ENCODE data around the gene PGAM1.

DNA sequence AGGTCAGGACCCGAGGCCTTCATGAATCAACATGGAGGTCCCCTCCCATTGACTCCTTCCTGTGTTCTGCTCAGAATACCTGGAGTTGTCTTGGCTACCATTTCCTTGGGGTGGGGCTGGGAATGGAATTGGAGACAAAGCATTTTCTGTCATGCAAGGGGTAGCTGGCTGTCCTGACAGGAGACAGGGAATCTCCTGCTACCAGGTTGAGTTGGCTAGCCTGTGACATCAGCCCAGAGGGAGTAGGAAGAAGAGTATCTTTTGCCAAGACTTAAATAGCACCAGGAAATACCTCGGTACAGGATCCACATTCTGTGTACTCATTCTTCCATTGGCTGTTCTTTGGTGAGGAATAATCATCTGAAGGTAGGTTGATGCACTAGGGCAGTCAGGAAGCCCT is 24.8 kb downstream of the PGAM1 start:
- TF ChIP-seq, protein P1, sequence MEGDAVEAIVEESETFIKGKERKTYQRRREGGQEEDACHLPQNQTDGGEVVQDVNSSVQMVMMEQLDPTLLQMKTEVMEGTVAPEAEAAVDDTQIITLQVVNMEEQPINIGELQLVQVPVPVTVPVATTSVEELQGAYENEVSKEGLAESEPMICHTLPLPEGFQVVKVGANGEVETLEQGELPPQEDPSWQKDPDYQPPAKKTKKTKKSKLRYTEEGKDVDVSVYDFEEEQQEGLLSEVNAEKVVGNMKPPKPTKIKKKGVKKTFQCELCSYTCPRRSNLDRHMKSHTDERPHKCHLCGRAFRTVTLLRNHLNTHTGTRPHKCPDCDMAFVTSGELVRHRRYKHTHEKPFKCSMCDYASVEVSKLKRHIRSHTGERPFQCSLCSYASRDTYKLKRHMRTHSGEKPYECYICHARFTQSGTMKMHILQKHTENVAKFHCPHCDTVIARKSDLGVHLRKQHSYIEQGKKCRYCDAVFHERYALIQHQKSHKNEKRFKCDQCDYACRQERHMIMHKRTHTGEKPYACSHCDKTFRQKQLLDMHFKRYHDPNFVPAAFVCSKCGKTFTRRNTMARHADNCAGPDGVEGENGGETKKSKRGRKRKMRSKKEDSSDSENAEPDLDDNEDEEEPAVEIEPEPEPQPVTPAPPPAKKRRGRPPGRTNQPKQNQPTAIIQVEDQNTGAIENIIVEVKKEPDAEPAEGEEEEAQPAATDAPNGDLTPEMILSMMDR (conservative IDR thresholded peaks at IDR 0.05), result no peak
- TF ChIP-seq ZFX (IDR thresholded peaks at IDR 0.05), result no peak

Data from C4-2B (cell line).